Endometrium (tissue), 2 donors: Measurements from ENCODE around the gene TGFBR3.
"Not testable (repeated sequence)": the region's sequence is repeated elsewhere in the genome, so short reads cannot be mapped to it uniquely, and the experiment has no call there.

Source experiments
- FAIRE-seq: peaks from 2 replicates; lab custom pipeline; 2012; peaks lifted over from hg19 to GRCh38; lab: Jason Lieb, UNC
- donor health status: control.
- donor health status: control.

Gene TGFBR3

GRCh38 chr1:91883470-91883869, 2.5 kb downstream of the TGFBR3 start:
- FAIRE-seq, result peak; percentile 76

GRCh38 chr1:91881280-91881679, 4.7 kb downstream of the TGFBR3 start:
- no peak for FAIRE-seq

GRCh38 chr1:91879733-91880132, 6.2 kb downstream of the TGFBR3 start:
- FAIRE-seq, result peak; percentile 57

- no peak for FAIRE-seq
Observed at GRCh38 chr1:91877574-91878208, 8.3 kb downstream of the TGFBR3 start.

GRCh38 chr1:91876781-91877573, 9.0 kb downstream of the TGFBR3 start:
- FAIRE-seq, result no peak

- FAIRE-seq, result no peak
Observed at GRCh38 chr1:91876040-91876470, 9.9 kb downstream of the TGFBR3 start.

GRCh38 chr1:91874167-91874566, 11.8 kb downstream of the TGFBR3 start:
- no peak for FAIRE-seq

GRCh38 chr1:91872559-91873081, 13.3 kb downstream of the TGFBR3 start:
- no peak for FAIRE-seq

- FAIRE-seq, result no peak
Observed at GRCh38 chr1:91872000-91872399, 14.0 kb downstream of the TGFBR3 start.

- FAIRE-seq, result no peak
Observed at GRCh38 chr1:91870322-91870721, 15.6 kb downstream of the TGFBR3 start.

GRCh38 chr1:91866425-91866824, 19.5 kb downstream of the TGFBR3 start:
- no peak for FAIRE-seq

GRCh38 chr1:91864017-91864700, 21.8 kb downstream of the TGFBR3 start:
- no peak for FAIRE-seq

GRCh38 chr1:91863498-91863897, 22.5 kb downstream of the TGFBR3 start:
- no peak for FAIRE-seq

- FAIRE-seq, result no peak
Observed at GRCh38 chr1:91862120-91862519, 23.8 kb downstream of the TGFBR3 start.

GRCh38 chr1:91857557-91858239, 28.3 kb downstream of the TGFBR3 start:
- FAIRE-seq, result no peak

GRCh38 chr1:91856996-91857395, 29.0 kb downstream of the TGFBR3 start:
- no peak for FAIRE-seq

- FAIRE-seq, result no peak
Observed at GRCh38 chr1:91854852-91855534, 31.0 kb downstream of the TGFBR3 start.

- no peak for FAIRE-seq
Observed at GRCh38 chr1:91853397-91853796, 32.6 kb downstream of the TGFBR3 start.

GRCh38 chr1:91852011-91852410, 33.9 kb downstream of the TGFBR3 start:
- not testable (repeated sequence) for FAIRE-seq

- FAIRE-seq, result no peak
Observed at GRCh38 chr1:91851130-91852010, 34.6 kb downstream of the TGFBR3 start.

GRCh38 chr1:91850708-91851107, 35.2 kb downstream of the TGFBR3 start:
- no peak for FAIRE-seq
